Kidney (tissue), 14 donors: ENCODE results near the gene GSN. TPM values are rescaled to one million over a fixed set of nuclear protein-coding genes. Genes with fewer than 3 reads are reported as not detected.

Experiments
- DNase-seq, 5 donors: peaks; one replicate each; pipeline ENCODE4 v3.0.0-alpha.2; 2013 to 2020
- FAIRE-seq: peaks from 2 replicates; lab custom pipeline; 2012; peaks lifted over from hg19 to GRCh38; lab: Jason Lieb, UNC
- H3K27ac ChIP-seq, 2 donors: one replicate each; pipeline ENCODE4 v1.7.0; 2013; ENCODE audit warnings: low read depth in 2 of 2, low read length in 2 of 2, inconsistent platforms in 1 of 2
- H3K27me3 ChIP-seq: one replicate; pipeline ENCODE4 v1.7.1; 2013; ENCODE audit warnings: low read length, inconsistent platforms; ENCODE audit not compliant: control insufficient read depth, insufficient read depth
- H3K36me3 ChIP-seq, 3 donors: one replicate each; pipeline versions ENCODE4 v1.7.0 to v1.7.1; 2013; ENCODE audit warnings: low read length in 3 of 3, control low read depth in 1 of 3, inconsistent platforms in 1 of 3; ENCODE audit not compliant: insufficient read depth in 3 of 3, control insufficient read depth in 2 of 3
- H3K4me1 ChIP-seq, 3 donors: one replicate each; pipeline versions ENCODE4 v1.7.0 to v1.7.1; 2013; ENCODE audit warnings: low read length in 3 of 3, inconsistent platforms in 1 of 3, low read depth in 1 of 3; ENCODE audit not compliant: control insufficient read depth in 2 of 3, insufficient read depth in 2 of 3
- H3K4me3 ChIP-seq, 3 donors: one replicate each; pipeline versions ENCODE4 v1.7.0 to v1.8.1; 2013; ENCODE audit warnings: low read length in 3 of 3, control low read depth in 1 of 3, inconsistent platforms in 1 of 3
- H3K9ac ChIP-seq, 3 donors: one replicate each; pipeline versions ENCODE4 v1.7.0 to v1.7.1; 2013; ENCODE audit warnings: low read length in 3 of 3, control low read depth in 1 of 3, inconsistent platforms in 1 of 3
- H3K9me3 ChIP-seq, 3 donors: one replicate each; pipeline versions ENCODE4 v1.7.0 to v1.7.1; 2013; ENCODE audit warnings: low read length in 3 of 3, control low read depth in 1 of 3, inconsistent platforms in 1 of 3; ENCODE audit not compliant: control insufficient read depth in 2 of 3, insufficient read depth in 1 of 3
- CTCF ChIP-seq: IDR thresholded peaks from 3 replicates; pipeline ENCODE4 v1.5.1; 2012; ENCODE audit warnings: mild to moderate bottlenecking, moderate library complexity, borderline replicate concordance; ENCODE audit not compliant: insufficient read depth; ENCODE audit errors: extremely low read depth
- intact Hi-C: fragments of 100-400 bp; cut with DNase I; formaldehyde crosslinking; loops from one replicate; pipeline ENCODE4 v1.11.1; 2022
- polyA plus RNA-seq: library from polyadenylated mRNA; stranded (reverse); fragments of 350-450 nt; fragmentation: Illumina TruSeq; extraction: RNeasy Lipid Tissue Mini Kit (QIAGEN cat#74804); gene quantifications from one replicate; pipeline ENCODE4 v1.2.3, GENCODE V29; 2014; ENCODE audit warnings: low read depth, low replicate concordance; ENCODE audit not compliant: insufficient read depth
- total RNA-seq: library from RNA; stranded (reverse); fragmentation: NEBNext Ultra II Directional; extraction: Animal tissue kit (Norgen Biotek cat#: 25700); gene quantifications from one replicate; pipeline ENCODE4 v1.2.1, GENCODE V29; 2021
- donor health status: control.
- donor health status: control.
- donor health status: control.
- donor health status: control.
- donor health status: control.
- donor health status: DM: yes; HTN: yes; CAD: no.
- donor health status: Normal renal cell carcinoma (clear cell type).

GSN gene
- total and polyA plus RNA-seq, 2 donors from 2014 or later: 235 to 511 TPM

- intact Hi-C loops: no loop called here
- TF ChIP-seq CTCF: no peak
Measured at GRCh38 chr9:121249563-121249962, 18.4 kb upstream of the GSN start.

GRCh38 chr9:121252104-121252851 lies 15.7 kb upstream of the GSN start:
- DNase-seq (no peak), FAIRE-seq (no peak)
- Histone ChIP-seq H3K4me1 (no peaks in the 10 kb centered on the region), H3K36me3 (no peaks in the 10 kb centered on the region), H3K9me3 (no peaks in the 10 kb centered on the region), H3K27me3 (no peaks in the 10 kb centered on the region), H3K9ac (no peak overlapping the region), H3K27ac (no peak overlapping the region), H3K4me3 (no peak overlapping the region)
- intact Hi-C loops: no loop called here
- TF ChIP-seq CTCF: no peak

More at GRCh38 chr9:121249563-121249962, 18.4 kb upstream of the GSN start:
- no peak for DNase-seq
- Histone ChIP-seq H3K4me3 (no peak overlapping the region), H3K27ac (no peak overlapping the region), H3K36me3 (no peaks in the 10 kb centered on the region), H3K9ac (no peak overlapping the region), H3K27me3 (no peaks in the 10 kb centered on the region), H3K4me1 (no peaks in the 10 kb centered on the region), H3K9me3 (peaks cover 0 to under 1% (median 0%) of the 10 kb centered on the region in 3 donors)
- FAIRE-seq: no peak

- Histone ChIP-seq H3K27me3 (no peaks in the 10 kb centered on the region), H3K36me3 (no peaks in the 10 kb centered on the region), H3K9me3 (no peaks in the 10 kb centered on the region), H3K27ac (no peak overlapping the region), H3K9ac (no peak overlapping the region), H3K4me1 (no peaks in the 10 kb centered on the region), H3K4me3 (no peak overlapping the region)
- no peak for TF ChIP-seq CTCF
- intact Hi-C loops: no loop called here
- FAIRE-seq: no peak
- DNase-seq: no peak
Measured at GRCh38 chr9:121253162-121253561, 14.8 kb upstream of the GSN start.
